ENCODE results near the gene GNPTG. TPM values are rescaled to one million over a fixed set of nuclear protein-coding genes. Genes with fewer than 3 reads are reported as not detected.

GNPTG gene
- total RNA-seq, 1 donor from 2014 or later, result 11.8 TPM

DNA sequence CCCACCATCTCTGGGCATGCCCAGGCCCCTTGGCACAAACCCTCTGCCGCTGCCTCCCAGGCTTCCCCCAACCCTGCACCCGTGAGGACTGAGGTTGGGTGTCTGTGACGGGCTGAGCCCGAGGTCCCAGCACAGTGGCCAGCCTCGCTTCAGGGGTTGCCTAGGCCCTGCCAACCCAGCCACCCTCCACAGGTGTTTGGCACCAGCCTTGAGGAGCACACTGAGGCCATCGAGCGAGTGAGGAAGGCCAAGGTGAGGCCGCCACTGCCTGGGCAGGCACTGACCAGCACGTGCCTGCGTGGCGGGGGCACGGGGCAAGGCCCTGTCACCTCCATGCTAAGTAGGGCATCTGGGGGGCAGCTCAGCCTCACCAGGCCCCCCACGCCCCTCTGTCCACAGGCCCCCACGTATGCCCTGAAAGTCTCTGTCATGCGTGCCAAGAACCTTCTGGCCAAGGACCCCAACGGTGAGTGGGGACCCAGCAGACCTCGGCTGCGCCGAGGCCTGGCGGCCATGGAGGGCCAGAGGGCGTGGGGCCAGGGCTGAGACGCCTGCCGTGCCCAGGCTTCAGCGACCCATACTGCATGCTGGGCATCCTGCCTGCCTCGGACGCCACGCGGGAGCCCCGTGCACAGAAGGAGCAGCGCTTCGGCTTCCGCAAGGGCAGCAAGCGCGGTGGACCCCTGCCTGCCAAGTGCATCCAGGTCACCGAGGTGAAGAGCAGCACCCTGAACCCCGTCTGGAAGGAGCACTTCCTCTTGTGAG lies 10.8 kb upstream of the GNPTG start:
- H4K20me1 ChIP-seq (ENCODE audit: low read depth), result peaks cover 28% of the 10 kb centered on the region
- Mint-ChIP-seq H3K27me3 (ENCODE audit: insufficient read depth, low read depth) (peaks cover 7% of the 10 kb centered on the region), H3K9me3 (no peaks in the 10 kb centered on the region), H3K27ac (no peak overlapping the region), H3K4me3 (no peak overlapping the region), H3K36me3 (no peaks in the 10 kb centered on the region), H3K4me1 (peaks cover 26% of the 10 kb centered on the region)
- H3K9ac ChIP-seq, result no peak overlapping the region
- H3K27me3 ChIP-seq, result peaks cover 89% of the 10 kb centered on the region
- H2AFZ ChIP-seq (replicated peaks), result no peak overlapping the region
- H3K36me3 ChIP-seq, result no peaks in the 10 kb centered on the region
- DNase-seq (ENCODE audit: low spot score), result no peak
- H3K79me2 ChIP-seq (ENCODE audit: low read depth), result no peaks in the 10 kb centered on the region
- no peak overlapping the region for H3K4me2 ChIP-seq
- H3K27ac ChIP-seq, result no peak overlapping the region
- H3K9me3 ChIP-seq (ENCODE audit: low read depth), result no peaks in the 10 kb centered on the region
- peaks cover 9% of the 10 kb centered on the region for H3K4me1 ChIP-seq
- H3F3A ChIP-seq (ENCODE audit: low read depth), result peaks cover 5% of the 10 kb centered on the region
- TF ChIP-seq, protein P1, sequence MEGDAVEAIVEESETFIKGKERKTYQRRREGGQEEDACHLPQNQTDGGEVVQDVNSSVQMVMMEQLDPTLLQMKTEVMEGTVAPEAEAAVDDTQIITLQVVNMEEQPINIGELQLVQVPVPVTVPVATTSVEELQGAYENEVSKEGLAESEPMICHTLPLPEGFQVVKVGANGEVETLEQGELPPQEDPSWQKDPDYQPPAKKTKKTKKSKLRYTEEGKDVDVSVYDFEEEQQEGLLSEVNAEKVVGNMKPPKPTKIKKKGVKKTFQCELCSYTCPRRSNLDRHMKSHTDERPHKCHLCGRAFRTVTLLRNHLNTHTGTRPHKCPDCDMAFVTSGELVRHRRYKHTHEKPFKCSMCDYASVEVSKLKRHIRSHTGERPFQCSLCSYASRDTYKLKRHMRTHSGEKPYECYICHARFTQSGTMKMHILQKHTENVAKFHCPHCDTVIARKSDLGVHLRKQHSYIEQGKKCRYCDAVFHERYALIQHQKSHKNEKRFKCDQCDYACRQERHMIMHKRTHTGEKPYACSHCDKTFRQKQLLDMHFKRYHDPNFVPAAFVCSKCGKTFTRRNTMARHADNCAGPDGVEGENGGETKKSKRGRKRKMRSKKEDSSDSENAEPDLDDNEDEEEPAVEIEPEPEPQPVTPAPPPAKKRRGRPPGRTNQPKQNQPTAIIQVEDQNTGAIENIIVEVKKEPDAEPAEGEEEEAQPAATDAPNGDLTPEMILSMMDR (IDR thresholded peaks at IDR 0.05), result no peak
- TF ChIP-seq EZH2phosphoT487 (IDR thresholded peaks at IDR 0.05) (no peak), EZH2 (IDR thresholded peaks at IDR 0.05) (no peak)
- H3K4me3 ChIP-seq, result no peak overlapping the region

DNA sequence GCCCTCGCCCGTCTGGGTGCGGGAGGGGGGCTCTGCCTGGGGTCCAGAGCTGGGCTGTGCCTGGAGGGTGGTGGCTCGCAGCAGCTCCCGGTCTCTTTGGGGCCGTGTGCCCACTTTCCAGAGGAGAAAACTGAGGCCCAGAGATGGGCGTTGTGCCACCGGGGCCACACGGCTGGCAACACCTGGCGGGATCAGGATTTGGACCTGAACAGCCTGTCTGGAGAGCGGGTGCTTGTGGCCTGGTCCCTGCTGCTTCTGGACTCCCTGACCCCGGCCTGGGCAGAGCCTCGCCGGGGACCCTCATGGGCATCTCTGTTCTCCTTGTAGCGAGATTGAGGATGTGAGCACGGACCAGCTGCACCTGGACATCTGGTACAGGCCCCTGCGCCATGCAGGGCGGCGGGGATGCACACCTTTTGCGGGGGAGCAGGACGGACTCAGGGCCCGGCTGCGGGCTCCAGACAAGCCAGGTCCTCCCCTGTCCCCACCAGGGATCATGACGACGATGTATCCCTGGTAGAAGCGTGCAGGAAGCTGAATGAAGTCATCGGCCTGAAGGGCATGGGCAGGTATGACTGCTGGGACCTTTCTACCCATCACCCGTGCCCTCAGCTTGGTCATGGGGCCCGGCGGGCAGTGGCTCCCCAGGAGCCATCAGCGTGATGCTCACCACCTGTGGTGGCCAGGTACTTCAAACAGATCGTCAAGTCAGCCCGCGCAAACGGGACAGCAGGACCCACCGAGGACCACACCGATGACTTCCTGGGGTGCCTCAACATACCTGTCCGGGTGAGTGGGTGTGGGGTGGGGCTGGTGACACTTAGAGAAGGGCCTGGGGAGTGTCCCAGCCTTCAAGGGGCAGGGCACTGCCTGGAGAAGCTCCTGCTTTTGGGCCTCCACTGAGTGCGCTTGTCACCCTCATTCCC lies 10.0 kb upstream of the GNPTG start:
- H3K27ac Mint-ChIP-seq, result no peak overlapping the region
- no peak overlapping the region for H3K27ac ChIP-seq

GRCh38 chr16:1342526-1343427 lies 9.0 kb upstream of the GNPTG start:
- Histone ChIP-seq H3K27me3 (peaks cover 70% of the 10 kb centered on the region), H3K79me2 (ENCODE audit: low read depth) (no peaks in the 10 kb centered on the region), H2AFZ (replicated peaks) (peak overlapping the region; percentile 26), H3K27ac (no peak overlapping the region), H3F3A (ENCODE audit: low read depth) (peaks cover 5% of the 10 kb centered on the region), H4K20me1 (ENCODE audit: low read depth) (peaks cover 11% of the 10 kb centered on the region), H3K4me2 (peak overlapping the region; percentile 91), H3K4me3 (peak overlapping the region; percentile 54), H3K9ac (no peak overlapping the region), H3K36me3 (no peaks in the 10 kb centered on the region), H3K4me1 (peaks cover 9% of the 10 kb centered on the region), H3K9me3 (ENCODE audit: low read depth) (no peaks in the 10 kb centered on the region)
- Mint-ChIP-seq H3K36me3 (no peaks in the 10 kb centered on the region), H3K4me3 (peak overlapping the region; percentile 84), H3K4me1 (peaks cover 12% of the 10 kb centered on the region), H3K27ac (no peak overlapping the region), H3K27me3 (ENCODE audit: insufficient read depth, low read depth) (peaks cover 5% of the 10 kb centered on the region), H3K9me3 (no peaks in the 10 kb centered on the region)
- TF ChIP-seq, protein P1 (IDR thresholded peaks at IDR 0.05), result no peak
- TF ChIP-seq EZH2phosphoT487 (IDR thresholded peaks at IDR 0.05) (no peak), EZH2 (IDR thresholded peaks at IDR 0.05) (no peak)
- peak; percentile 99 for DNase-seq (ENCODE audit: low spot score)

More for the DNA sequence above, 10.0 kb upstream of the GNPTG start:
- no peaks in the 10 kb centered on the region for H3K9me3 ChIP-seq (ENCODE audit: low read depth)
- Mint-ChIP-seq H3K27me3 (ENCODE audit: insufficient read depth, low read depth) (peaks cover 5% of the 10 kb centered on the region), H3K36me3 (no peaks in the 10 kb centered on the region), H3K4me1 (peaks cover 18% of the 10 kb centered on the region), H3K4me3 (peak overlapping the region; percentile 46), H3K9me3 (no peaks in the 10 kb centered on the region)
- H3K79me2 ChIP-seq (ENCODE audit: low read depth), result no peaks in the 10 kb centered on the region
- peaks cover 9% of the 10 kb centered on the region for H3K4me1 ChIP-seq
- H3K9ac ChIP-seq, result no peak overlapping the region
- no peaks in the 10 kb centered on the region for H3K36me3 ChIP-seq
- no peak overlapping the region for H2AFZ ChIP-seq (replicated peaks)
- H3K4me3 ChIP-seq, result no peak overlapping the region
- H3K4me2 ChIP-seq, result peak overlapping the region; percentile 74
- H4K20me1 ChIP-seq (ENCODE audit: low read depth), result peaks cover 19% of the 10 kb centered on the region
- no peak for TF ChIP-seq EZH2 (IDR thresholded peaks at IDR 0.05)
- TF ChIP-seq, protein P1 (IDR thresholded peaks at IDR 0.05), result no peak
- no peak for TF ChIP-seq EZH2phosphoT487 (IDR thresholded peaks at IDR 0.05)
- peaks cover 80% of the 10 kb centered on the region for H3K27me3 ChIP-seq
- peaks cover 5% of the 10 kb centered on the region for H3F3A ChIP-seq (ENCODE audit: low read depth)
- no peak for DNase-seq (ENCODE audit: low spot score)
